Ramos (cell line): ENCODE results near the gene AP1G2.

Experiments
- in situ Hi-C: fragments of 300-500 bp; cut with MboI; formaldehyde crosslinking; loops from one replicate; pipeline ENCODE4 v1.14.3; 2022; ENCODE audit warnings: low sequenced_read_pairs; ENCODE audit not compliant: unreplicated experiment

AP1G2 gene

GRCh38 chr14:23572836-23573235 is 5.2 kb upstream of the AP1G2 start:
- in situ Hi-C loops, result no loop called here

DNA sequence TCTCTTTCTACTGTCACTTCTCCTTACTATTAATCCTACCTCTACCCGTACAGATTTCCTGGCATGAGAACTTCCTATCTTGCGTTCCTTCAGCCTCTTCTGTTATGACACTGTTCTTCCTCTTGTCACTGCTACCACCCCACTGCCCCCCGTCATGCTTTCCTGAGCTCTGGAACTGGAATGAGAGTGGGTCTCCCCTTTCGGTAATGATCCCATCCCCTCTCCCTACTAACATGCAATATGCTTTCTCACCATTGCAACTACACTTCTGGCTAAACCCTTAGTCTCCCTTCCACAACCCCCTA is 4.9 kb upstream of the AP1G2 start:
- in situ Hi-C loops, result no loop called here

- in situ Hi-C loops, result no loop called here
Measured at GRCh38 chr14:23571701-23572523, 4.3 kb upstream of the AP1G2 start.

DNA sequence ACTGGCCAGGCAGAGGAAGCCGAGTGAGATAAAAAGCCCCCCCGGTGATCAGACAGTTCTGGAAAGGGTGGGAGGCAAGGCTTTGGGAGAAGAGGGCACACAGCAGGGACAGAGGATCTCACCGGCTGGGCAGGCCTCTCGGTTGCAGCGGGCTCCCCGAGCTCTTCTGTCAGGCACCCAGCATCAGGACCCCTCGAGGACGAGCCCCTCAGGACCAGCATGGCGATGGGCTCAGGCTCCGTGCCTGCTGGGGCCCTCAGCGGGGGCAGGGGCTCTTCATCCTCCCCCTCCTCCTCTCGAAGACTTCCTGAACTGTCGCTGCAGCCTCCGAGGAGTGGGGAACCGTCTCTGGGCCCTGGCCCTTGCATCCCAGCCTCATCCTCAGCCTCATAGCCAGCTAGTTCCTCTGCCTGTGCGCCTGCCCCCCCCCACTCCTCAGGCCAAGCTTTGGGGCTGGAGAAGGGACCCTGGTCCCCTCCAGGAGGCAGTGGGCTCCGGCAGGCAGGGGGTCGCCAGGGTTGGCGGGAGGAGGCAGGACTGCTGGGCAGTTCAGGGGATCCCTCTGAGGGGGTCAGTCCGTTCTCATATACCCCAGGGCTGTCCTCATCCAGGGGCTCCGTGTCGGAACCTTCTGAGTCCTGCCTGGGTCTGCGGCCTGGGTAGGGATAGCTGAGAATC is 3.4 kb upstream of the AP1G2 start:
- in situ Hi-C loops, result no loop called here

DNA sequence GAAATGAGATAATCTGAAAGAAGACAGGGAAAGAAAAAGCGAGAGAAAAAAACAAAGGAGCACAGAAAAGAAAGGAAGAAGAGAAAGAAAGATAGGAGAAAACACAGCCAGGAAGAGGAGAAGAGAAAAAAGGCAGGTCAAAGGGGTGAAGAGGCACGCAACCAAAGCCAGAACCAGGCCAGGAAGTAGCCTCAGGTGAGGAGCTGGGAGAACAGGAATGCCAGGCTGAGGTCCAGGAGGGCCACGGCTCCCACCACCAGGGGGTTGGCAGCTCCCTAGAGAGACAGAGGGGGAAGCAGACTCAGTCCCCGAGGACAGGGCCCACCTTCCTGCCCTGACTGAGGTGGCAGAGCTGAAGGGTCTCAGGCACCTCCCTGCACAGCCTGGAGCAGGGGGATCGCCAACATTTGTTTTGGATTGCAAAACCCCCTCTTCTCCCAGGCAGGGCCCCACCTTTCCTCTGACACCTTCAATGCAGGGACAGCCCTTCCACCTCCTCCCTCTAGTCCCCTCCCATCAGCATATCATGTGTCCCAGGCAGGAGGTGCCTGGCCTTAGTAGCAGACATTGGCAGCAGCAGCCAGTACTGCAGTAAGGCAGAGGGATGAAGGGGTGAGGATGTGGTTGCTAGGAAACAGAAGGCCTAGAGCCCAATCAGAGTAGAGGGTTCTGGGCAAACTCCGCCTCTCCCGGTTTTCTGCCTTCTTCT is 2.0 kb upstream of the AP1G2 start:
- in situ Hi-C loops, result loop anchor here (10.0 kb wide), 2 partner anchors 265 to 865 kb away; partner anchors contain the start of genes BCL2L2 and PPP1R3E

- in situ Hi-C loops, result loop anchor here (10.0 kb wide), 2 partner anchors 264 to 866 kb away; partner anchors contain the start of genes BCL2L2 and PPP1R3E
Measured at GRCh38 chr14:23568600-23569331, 1.2 kb upstream of the AP1G2 start.

GRCh38 chr14:23568021-23568599 is 519 bp upstream of the AP1G2 start:
- in situ Hi-C loops, result loop anchor here (10.0 kb wide), 2 partner anchors 263 to 867 kb away; partner anchors contain the start of genes BCL2L2 and PPP1R3E

DNA sequence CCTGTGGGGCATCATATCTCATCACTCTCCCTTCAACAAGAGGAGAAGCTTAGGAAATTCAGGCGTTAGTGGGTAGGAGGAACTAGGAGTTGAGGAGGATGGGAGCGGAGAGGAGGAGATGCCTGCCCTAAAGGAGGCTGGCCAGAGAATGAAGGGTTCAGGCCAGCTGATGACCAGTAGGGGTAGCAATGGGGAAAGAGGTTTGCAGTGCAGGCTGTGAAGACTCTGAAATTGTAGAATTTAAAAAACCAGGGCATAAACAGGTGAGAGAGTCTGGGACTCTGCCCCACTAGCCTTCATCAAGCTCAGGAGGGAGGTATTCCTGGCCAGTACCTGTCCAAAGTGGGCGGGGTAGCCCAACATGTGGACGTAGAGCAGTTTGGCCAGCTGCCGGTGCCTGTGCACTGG is 809 bp downstream of the AP1G2 start:
- in situ Hi-C loops, result loop anchor here (10.0 kb wide), 2 partner anchors 262 to 868 kb away; partner anchors contain the start of genes BCL2L2 and PPP1R3E

DNA sequence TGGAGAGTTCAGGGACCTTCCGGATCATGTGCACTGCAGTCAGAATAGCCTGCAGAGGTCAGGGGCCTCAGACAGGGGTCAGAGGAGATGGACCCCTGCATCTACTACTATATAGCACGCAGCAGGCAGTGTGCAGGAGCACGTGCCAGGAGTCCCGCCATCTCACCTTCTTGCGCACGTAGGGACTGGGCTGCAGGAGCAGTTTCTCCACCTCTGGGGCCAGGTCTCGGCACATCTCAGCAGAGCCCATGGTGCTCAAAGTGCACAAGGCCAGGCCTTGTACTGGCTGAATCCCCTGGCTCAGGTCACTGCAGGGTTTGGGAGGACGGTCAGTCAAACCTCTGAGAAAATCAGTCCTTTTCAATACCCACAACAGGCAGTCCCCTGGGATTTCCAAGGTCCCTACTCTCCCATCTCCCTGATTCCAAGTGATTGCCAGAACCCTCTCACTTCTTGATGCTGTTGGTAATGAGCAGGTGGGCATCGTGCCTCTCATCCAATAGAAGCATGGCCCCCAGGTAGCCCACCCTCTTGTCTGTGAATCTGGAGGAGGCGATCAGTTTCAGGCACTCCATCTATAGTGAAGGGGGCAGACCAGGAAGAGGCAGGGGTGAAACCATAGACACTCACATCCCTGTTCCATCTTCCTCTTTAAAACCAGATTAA is 1.3 kb downstream of the AP1G2 start:
- in situ Hi-C loops, result loop anchor here (10.0 kb wide), 2 partner anchors 261 to 869 kb away; partner anchors contain the start of genes BCL2L2 and PPP1R3E

- in situ Hi-C loops, result loop anchor here (10.0 kb wide), 2 partner anchors 261 to 869 kb away; partner anchors contain the start of genes BCL2L2 and PPP1R3E
Measured at GRCh38 chr14:23565626-23566025, 2.0 kb downstream of the AP1G2 start.

GRCh38 chr14:23564876-23565275 is 2.7 kb downstream of the AP1G2 start:
- in situ Hi-C loops, result loop anchor here (10.0 kb wide), 2 partner anchors 260 to 870 kb away; partner anchors contain the start of genes BCL2L2 and PPP1R3E

- in situ Hi-C loops, result loop anchor here (10.0 kb wide), 2 partner anchors 259 to 871 kb away; partner anchors contain the start of genes BCL2L2 and PPP1R3E
Measured at GRCh38 chr14:23564181-23564812, 3.3 kb downstream of the AP1G2 start.

GRCh38 chr14:23563473-23564180 is 4.0 kb downstream of the AP1G2 start:
- in situ Hi-C loops, result loop anchor here (10.0 kb wide), 2 partner anchors 259 to 871 kb away; partner anchors contain the start of genes BCL2L2 and PPP1R3E

DNA sequence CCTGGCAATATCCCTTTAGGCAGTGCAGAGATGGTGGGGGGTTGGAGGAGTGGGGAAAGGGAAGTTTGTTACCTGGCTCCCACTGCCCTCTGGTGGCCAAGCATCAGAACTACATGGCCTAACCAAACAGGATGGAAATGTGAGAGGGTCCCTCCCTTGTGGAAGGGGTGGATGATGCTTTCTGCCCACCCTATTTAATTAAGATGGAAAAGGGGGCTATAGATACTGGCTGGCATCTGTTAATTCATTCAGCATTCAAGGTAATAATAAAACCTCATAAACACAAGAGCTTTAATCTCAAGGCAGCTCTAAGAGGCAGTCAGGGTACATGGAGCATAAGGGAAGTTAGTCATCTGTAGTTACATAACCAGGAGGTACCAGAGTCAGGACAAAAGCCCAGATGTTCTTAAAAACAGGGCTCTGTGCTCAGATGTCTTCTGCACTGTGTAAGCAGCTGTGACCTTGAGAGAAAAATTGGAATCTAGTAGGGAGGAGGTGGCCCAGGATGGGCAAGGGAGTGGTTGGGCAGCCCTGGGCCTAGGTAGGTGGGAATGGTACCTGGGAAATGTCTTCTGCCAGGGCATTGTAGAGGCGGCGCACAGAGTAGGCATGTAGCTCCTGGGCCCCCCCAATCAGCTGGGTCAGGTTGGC is 4.6 kb downstream of the AP1G2 start:
- in situ Hi-C loops, result loop anchor here (10.0 kb wide), 2 partner anchors 258 to 872 kb away; partner anchors contain the start of genes BCL2L2 and PPP1R3E

DNA sequence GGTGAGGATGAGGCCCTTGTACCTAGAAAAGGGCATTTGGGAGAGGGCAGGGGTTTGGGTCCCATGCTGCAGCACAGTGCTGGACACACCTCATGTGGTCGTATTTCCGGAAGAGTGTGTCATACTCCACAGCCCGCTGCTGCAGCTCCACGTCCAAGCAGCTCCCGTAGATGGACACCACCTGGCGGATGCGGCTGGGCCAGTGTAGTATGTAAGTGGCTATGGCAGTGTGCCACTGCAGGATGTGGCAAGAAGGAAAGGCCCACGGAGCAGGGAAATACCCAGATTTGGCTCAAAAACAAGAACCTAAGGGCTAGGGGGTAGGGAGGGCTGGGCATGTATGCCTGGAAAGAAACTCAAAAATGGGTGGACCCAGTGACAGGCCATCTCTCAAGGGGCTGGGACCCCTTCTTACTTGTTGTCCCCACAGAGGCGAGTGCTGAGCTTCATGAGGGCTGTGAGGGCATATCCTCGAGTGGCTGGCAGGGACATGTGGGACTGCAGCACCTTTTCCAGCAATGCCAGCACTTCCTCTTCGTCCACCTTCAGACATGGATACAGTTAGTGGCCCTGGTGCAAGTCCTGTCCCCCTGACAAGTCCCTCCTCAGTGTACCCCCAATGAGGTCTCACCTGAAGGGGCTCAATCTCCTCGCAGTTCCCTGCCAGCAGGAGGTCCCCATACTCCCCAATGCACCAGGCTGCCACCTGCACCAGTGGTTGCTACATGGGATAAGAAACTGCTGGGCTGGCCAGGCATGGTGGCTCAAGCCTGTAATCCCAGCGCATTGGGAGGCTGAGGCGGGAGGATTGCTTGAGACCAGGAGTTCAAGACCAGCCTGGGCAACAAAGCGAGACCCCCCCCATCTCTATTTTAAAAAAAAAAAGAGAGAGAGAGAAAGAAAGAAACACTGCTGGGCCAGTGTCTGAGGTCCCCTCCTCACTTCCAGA is 5.4 kb downstream of the AP1G2 start:
- in situ Hi-C loops, result loop anchor here (10.0 kb wide), 2 partner anchors 257 to 873 kb away; partner anchors contain the start of genes BCL2L2 and PPP1R3E

DNA sequence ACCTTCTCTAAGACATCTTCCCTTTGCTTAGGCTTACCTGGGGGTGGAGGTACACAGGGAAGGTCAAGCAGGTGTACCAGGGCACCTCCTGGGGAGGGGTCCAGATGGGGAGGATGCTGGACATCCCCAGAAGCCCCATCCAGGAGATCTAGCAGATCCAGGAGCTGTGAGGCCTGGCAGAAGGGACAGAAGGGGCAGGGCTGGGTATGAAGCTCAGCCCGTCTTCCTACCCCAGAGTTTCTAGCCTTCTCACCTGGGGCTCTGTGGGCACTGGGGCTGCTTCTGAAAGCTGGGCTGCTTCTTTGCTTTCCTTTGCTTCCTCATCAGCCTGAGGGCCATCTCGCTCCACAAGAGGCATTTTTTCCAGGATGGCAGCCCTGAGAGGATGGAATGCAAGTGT is 6.3 kb downstream of the AP1G2 start:
- in situ Hi-C loops, result loop anchor here (10.0 kb wide), 2 partner anchors 256 to 874 kb away; partner anchors contain the start of genes BCL2L2 and PPP1R3E
